ENCODE data around the gene CPA4.

The CPA4 gene

GRCh38 chr7:130365511-130366441 lies 72.8 kb downstream of the CPA4 start:
- no peak for DNase-seq (ENCODE audit: low read depth)

GRCh38 chr7:130366564-130366963 lies 73.6 kb downstream of the CPA4 start:
- no peak for DNase-seq (ENCODE audit: low read depth)

DNA sequence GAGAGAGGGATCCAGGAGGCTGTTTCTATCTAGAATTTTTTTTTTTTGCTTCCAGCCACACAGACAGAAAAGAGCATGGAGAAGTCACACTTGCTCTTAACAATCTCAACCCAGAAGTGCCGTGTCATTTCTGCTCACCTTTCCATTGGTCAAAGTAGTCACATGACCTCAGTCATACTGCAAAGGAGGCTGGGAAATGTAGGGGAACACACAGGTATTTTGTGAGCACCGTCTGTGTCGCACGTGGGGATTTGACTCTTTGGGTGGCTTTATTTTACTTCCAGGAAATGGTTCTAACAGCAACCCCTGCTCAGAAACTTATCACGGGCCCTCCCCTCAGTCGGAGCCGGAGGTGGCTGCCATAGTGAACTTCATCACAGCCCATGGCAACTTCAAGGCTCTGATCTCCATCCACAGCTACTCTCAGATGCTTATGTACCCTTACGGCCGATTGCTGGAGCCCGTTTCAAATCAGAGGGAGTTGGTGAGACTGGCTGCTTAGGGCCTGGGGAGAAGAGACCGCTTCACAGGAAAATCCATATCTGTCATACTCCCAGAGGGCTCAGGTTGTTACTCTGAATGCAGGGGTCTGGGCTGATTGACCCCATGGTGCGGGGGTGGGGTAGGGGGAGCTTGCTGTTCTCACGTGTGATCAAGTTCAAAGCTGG lies 74.3 kb downstream of the CPA4 start:
- no peak for DNase-seq (ENCODE audit: low read depth)

DNA sequence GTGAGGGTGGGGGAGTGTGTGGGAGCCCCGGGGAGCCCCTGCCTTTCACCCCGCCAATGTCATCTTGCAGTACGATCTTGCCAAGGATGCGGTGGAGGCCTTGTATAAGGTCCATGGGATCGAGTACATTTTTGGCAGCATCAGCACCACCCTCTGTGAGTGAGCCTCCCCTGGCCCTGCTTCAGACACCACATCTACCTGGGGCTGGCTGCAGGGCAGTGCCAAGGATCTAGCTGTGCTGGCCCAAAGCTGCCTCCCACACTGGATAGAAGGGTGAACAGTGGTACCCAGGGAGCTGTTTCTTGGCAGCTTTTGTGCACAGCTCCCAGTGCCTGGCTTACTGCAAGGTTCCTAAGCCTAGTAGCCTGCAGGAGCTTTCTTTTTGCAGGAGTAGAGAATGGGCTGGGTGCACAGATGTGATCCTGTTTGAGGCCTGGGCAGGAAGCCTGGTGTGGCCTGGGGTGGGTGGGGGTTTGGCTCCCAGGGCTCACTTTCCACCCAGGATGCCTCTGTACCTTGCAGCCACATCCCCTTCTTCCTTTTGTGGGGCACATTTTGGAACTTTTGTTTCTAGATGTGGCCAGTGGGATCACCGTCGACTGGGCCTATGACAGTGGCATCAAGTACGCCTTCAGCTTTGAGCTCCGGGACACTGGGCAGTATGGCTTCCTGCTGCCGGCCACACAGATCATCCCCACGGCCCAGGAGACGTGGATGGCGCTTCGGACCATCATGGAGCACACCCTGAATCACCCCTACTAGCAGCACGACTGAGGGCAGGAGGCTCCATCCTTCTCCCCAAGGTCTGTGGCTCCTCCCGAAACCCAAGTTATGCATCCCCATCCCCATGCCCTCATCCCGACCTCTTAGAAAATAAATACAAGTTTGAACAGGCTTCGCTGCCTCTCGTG lies 75.1 kb downstream of the CPA4 start:
- DNase-seq (ENCODE audit: low read depth) = no peak

- no peak for DNase-seq (ENCODE audit: low read depth)
These were observed 76.2 kb downstream of the CPA4 start for GRCh38 chr7:130369110-130369711.

DNA sequence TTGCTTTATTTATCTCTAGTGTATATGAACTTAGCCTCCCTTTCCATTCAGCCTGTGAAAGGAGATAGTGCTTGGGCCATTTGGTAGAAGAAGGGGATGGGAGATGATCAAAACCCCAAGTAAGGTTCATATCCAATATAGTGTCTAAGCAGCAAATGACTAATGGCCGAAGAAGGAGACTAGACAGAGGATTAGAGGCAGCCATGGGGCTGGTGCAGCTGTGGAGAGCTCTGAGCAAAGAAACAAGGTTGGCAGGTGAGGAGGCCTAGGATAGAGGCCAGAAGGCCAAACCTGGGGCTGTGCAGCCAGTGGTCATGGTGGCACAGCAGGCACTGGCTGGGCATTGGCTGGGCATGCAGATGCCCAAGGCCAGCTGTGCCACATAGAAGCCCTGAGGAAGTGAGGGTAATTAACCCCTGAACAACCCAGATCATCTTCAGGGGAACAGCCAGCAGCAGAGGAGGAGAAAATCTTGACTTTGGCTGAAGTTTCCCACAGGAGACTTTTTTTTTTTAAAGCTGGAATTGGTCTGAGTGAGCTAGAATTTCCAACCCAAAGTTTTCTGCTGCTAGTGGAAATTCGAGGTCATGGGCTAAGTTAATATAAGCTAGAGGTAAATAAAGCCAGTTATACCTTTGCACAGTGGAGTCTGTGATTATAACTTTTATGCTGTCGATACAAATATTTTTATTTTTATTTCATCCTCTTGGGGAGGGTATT lies 77.0 kb downstream of the CPA4 start:
- no peak for DNase-seq (ENCODE audit: low read depth)

- DNase-seq (ENCODE audit: low read depth) = no peak
These were observed 78.1 kb downstream of the CPA4 start for GRCh38 chr7:130371046-130371445.

GRCh38 chr7:130372402-130373165 lies 79.6 kb downstream of the CPA4 start:
- no peak for DNase-seq (ENCODE audit: low read depth)
